DMS153 treated with DMSO at 0.1 percent for 48 hours (cell line): Measurements from ENCODE around the gene SIK3.

Source experiments
- DNase-seq: peaks from one replicate; lab custom pipeline; 2025; ENCODE audit not compliant: unreplicated experiment; lab: John Stamatoyannopoulos, UW

Gene SIK3

DNA sequence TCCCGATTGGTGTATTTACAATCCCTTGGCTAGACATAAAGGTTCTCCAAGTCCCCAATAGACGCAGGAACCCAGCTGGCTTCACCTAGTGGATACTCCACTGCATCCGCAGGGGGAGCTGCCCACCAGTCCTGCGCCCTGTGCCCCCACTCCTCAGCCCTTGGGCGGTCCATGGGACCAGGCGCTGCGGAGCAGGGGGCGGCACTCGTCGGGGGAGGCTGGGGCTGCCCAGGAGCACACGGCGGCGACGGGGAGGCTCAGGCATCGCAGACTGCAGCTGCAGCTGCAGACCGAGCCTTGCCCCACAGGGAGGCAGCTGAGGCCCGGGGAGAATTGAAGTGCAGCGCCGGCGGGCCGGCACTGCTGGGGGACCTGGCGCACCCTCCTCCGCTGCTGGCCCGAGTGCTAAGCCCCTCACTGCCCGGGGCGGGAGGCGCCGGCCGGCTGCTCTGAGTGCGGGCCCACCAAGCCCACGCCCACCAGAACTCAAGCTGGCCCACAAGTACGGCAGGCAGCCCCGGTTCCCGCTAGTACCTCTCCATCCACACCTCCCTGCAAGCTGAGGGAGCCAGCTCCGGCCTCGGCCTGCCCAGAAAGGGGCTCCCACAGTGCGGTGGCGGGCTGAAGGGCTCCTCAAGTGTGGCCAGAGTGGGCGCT, 12.2 kb upstream of the SIK3 start:
- no peak for DNase-seq

DNA sequence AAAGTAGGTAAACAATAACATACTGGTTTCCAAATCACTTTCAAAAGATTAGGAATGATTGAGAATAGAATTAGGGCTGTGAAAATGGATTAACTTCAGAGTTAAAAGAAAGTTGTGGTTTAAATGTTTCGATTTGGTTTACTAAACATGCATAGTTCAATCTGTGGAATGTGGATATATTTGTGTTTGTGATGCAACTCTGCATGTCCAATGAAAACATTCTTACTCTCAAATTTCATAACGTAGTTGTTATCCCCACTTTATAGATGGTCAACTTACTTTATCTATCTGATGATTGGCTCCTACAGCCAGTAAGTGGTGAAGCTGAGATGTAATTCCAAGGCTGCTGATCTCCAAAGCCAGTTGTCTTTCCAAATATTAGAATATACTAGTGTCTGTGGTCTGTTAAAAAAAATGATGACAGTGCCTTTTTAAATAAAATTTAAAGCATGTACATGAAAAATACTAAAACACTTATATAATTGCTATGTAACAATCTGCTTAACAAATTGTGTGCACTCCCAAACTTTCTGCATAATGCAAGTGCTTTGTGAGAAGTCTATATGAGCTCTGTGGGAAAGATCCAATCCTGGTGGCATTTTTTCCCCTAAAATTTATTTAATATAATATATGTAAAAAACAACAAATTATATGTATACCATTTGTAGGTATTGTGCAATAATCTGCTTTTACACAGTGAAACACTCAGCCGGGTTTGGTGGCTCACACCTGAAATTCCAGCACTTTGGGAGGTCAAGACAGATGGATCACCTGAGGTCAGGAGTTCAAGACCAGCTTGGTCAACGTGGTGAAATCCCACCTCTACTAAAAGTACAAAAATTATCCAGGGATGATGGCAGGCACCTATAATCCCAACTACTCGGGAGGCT, 9.7 kb upstream of the SIK3 start:
- DNase-seq: no peak

DNA sequence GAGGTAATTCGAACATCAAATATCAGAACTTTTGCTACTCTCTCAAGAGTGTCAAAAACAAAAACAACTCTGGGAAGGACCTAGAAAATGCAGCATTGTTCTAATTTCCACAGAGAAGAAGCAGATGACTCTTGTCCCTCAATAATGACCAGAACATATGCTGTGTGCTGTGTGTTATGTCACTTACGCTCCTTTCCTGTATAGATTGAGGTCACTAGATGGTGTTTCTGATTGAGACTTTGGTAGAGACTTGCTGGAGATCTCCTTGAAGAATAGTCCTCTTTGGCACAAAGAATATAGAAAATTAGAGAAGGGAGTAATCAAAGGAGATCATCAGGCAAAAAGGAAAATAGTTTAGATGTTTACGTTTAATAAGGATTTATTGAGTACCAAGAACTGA, 2.3 kb upstream of the SIK3 start:
- DNase-seq: no peak

DNA sequence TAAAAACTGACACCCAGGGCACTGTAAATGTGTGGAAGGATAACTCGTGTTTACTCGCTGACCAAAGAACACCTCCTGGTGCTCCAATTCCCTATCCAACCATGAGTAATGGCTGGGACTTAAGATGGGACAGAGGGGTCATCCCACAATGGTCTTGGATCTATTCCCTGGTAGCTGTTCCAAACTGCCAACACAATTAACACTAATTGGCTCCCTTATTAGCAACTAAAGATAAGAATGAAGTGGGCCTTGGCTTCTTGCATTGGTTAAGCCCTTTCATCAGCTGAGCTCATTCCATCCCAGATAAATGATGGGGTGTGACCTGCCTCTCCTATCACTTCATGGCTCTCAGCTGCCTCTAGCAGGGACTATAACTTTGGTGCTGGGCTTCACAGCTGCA, 1.5 kb upstream of the SIK3 start:
- DNase-seq: peak; percentile 6

DNA sequence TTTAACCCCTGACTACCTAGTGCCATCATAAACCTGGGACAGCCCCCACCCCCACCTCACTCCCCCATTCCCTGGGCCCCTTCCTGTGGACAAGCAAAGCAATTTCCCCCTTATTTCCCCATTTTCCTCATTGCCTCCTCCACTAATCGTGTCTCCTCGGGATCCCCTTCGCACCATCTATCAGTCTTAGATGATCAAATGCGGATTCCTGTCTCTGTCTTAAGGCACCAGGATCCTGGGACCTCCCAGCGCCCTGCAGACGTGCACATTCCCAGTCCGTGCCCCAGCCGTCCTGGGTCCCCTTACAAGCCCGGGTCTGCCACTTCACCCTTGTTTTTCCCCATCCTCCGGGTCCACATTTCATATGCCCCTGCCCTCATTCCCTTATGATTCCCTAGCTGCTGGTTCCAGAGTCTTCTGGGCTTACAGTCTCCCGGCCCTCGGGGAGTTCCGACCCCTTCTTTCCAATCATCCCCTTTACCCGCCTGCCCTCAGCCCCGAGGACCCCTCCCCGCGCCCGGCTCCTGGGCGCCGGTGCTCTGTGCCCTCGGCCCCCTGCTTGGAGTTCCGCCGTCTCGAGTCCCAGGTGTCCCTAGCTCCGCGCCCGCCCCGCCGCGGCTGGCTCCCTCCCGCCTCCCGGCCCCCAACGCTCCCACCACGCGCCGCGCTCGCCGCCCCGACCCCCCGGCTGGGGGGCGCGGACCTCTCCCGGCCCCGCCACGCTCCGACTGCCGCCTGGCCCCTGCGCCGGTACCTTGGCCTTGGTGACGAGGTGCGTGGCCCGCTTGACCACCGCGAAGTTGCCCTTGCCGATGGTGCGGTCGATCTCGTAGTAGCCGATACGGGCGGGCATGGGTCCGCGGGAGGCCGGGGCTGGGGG, 599 bp downstream of the SIK3 start:
- no peak for DNase-seq

DNA sequence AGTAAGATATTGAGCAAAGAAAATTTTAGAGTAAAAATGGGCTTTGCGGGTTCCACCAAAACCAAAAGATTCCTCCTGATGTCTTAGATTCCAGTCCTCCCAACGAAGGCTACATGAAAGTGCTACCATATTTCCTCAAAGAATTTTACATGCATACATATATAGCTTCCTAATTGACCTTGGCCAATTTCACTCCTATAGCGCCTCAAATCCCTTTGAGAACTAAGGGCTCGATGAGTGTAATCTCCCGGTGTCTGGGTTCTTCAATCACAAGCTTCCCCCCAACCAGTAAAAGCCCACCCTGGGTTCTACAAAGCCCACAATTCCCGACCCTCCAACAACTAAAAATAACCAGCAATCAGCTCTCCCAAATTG, 1.2 kb downstream of the SIK3 start:
- DNase-seq: no peak

DNA sequence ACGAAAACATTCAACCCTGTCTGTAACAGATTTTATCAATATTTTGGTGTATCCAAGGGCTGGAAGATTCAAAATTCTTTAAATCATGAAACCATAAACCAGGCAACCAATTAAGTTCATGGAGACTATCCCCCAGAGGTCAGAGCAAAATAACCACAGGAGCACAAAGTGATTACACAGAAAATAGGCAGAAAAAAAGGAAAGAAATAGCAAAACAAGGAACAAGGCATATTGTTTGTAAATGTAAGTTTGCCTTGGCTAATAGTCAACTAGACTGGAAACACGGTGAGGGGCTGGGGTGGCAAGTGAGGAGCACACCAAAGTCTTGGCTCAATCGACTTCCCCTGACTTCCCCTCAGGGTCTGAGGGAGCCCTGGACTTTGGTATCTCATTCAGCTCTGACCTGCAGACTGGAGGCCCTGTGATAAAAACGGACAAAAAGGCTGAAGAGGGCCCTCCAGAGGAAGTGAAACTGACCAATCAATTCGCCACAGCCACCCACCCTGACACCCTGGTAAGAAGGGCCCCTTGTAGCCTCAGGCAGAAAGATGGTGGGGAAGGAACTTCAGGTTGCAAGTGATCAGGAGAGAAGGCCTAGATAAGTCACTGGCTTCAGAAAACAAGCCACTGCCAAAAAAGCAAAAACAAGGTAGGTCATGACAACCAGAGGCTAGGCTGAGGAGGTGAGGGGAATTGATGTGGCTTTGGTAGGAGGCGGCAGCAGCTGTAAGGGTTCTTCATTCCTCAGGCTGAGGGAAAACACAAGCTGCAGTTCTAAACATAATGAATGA, 1.8 kb downstream of the SIK3 start:
- DNase-seq: no peak

DNA sequence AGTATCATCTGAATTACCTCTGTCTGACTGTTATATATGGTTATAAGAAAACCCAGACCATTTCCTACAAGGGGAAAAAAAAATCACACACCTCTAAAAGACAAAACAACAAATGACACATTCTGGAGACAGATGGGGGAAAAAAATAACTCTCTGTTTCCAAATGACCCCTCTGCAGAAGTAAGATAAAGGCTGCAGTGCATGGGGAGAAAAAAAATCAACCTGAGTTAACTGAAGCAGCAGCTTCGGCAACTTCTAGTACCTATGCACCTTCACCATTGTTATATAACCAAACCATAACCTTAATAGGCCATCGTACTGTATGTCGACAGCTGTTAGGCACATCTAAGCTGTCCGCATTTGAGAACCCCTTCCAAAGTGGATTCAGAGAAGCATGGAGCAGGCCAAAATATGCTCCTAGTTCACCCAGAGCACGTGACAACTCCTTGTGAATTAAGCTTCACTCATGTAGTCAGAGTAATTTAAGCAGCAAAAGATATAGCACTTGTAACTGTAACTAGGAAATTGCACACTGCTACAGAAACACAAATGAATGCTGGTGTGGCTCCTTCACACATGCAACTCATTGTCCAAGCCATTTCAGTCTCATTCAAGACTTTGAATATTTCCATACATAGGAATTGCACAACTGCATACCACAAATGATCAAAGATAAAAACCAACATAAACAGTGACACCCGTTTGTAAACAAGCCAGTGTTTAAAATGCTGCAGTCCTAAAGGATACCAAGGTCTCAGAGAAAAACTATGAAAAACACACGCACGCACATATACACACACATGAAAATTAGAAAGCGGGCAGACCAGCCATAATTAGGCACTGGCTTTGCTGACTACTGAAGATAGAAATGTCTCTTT, 2.7 kb downstream of the SIK3 start:
- no peak for DNase-seq

DNA sequence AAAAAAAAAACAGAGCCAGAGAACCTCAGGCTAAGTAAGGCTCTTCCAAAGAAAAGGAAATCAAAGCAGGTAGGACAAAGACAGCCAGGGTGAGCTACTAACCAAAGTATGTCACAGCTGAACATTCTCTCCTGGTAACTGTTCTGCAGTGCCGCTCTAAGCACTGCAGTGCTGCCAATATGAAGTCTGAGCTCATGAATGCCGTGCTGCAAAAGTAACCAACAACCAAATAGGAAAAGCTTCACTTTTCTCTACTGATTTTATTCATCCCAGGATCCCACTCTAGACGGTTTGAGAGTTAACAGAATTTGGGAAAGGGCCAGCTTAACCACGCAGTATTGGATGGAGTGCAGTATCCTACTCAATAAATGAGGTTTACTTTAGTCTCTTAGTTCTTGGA, 3.5 kb downstream of the SIK3 start:
- no peak for DNase-seq

DNA sequence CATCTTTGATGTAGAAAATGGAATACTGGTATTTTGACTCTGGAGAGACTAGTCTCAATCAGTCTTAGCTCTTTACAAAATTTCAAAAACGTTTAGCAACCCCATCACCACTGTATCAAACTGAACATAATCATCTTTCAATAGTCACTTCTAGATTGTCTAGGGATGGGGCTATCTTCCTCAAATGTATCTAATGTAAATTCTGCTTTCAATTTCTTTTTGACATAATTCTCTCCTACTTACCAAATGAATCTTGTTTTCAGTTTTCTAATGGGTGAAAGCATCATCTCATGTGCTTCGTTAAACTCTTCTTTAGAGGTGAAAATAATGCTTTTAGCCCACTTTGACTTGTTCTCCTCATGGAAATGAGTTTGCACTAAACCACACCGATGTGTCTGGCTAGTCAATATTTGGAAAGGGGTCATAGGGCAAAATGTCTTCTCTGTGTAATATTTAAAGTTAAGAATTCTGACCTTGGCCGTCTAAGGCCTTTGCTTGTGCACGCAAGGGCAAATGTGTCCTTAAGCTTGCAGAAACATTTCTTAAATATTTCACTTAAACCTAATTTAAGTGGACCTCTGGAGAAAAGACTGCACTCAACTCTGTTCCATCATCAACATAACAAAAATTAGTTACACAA, 5.2 kb downstream of the SIK3 start:
- no peak for DNase-seq

DNA sequence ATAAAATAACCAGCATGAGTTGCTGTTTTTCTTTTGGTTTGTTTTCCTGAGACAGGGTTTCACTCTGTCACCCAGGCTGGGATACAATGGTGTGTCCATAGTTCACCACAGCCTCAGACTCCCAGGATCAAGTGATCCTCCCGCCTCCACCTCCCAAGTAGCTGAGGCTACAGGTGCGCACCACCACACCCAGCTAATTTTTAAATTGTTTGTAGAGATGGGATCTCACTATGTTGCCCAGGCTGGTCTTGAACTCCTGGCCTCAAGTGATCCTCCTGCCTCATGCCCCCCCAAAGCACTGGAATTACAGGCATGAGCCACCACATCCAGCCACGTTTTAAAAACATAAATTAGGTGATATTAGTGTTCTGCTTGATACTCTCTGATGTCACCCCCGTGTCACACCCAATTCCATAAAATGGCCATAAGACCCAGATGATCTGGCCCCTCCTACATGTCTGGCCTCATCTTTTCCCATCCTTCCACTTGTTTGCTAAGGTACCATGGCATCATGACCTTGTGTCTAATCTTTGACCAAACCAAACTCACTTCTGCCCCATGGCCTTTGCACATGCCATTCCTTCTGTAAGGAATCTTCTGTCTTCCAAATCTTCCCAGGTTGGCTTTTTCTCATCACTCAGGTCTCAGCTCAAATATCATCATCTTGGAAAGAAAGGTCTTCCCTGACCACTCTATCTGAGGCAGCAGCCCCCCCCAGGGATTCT, 6.3 kb downstream of the SIK3 start:
- no peak for DNase-seq

DNA sequence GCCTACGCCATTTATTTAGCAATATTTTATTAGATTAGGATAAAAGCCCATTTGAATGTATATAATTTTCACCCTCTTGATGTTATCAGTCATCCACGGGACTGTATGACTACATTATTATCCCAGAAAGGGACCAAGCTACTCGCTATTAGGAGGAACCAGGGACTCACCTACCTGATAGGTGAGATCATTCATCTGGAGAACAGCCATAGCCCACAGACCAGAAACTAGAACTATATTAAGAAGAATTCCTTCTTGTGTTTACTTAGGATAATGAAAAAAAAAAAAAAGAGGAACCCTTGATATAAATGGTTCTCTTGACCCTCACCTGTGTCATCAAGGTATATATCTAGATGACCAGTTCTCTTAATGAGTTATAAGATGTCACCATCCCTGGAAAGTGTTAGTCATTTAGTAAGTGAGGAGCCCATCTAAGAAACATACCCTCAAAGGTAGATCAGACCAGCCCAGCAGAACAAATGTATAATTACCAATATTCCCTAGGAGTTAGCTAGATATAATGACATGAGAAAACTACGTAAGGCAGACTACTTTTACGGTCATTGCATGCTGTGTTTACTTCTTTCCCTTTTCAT, 8.0 kb downstream of the SIK3 start:
- no peak for DNase-seq

DNA sequence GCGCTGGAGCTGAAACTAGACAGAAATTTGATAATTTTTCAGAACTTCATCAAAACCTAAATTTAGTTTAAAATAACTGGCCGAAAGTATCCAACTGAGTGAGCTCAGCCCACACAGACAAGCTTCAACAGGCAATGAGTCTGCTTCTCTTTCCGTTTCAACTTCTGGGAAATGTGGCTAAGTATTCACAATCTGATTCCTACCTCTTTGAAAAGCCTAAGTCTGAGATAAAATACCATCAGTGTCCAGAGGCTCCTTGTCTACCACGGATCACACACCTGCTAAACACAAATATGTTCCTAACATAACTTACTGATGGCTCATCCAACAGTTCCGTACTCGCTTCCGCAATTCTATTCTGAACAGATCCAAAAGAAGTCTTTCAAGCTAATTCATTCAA, 8.5 kb downstream of the SIK3 start:
- DNase-seq: no peak

DNA sequence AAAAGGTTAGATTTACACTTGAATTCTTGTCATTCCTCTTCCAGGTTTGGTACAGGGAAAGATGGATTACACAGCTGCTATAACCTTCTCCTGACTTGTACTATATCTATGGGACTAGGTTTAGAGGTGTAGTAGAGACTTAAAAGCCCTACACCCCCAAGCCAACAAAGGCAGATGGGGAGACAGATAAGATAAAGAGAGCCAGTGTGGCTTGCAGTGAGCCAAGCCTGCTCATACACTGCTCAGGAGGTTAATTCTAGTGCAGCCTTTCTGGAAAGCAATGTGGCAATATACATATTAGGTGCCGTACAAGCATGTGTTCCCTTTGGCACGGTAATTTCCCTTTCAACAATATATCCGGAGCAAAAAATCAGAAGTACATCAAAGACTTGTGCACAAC, 10.8 kb downstream of the SIK3 start:
- DNase-seq: no peak

DNA sequence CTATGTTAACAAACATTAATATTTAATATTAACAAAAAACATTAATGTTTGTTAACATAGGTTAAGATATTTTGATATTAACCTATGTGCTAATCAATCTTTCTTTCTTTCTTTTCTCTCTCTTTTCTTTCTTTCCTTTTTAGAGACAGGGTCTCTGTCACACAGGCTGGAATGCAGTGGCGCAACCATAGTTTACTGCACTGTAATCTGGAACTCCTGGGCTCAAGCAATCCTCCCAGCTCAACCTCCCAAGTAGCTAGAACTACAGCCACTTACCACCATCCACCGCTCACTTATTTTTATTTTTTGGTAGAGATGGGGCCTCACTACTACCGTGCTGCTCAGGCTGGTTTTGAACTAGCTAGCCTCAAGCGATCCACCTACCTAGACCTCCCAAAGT, 13.2 kb downstream of the SIK3 start:
- no peak for DNase-seq

DNA sequence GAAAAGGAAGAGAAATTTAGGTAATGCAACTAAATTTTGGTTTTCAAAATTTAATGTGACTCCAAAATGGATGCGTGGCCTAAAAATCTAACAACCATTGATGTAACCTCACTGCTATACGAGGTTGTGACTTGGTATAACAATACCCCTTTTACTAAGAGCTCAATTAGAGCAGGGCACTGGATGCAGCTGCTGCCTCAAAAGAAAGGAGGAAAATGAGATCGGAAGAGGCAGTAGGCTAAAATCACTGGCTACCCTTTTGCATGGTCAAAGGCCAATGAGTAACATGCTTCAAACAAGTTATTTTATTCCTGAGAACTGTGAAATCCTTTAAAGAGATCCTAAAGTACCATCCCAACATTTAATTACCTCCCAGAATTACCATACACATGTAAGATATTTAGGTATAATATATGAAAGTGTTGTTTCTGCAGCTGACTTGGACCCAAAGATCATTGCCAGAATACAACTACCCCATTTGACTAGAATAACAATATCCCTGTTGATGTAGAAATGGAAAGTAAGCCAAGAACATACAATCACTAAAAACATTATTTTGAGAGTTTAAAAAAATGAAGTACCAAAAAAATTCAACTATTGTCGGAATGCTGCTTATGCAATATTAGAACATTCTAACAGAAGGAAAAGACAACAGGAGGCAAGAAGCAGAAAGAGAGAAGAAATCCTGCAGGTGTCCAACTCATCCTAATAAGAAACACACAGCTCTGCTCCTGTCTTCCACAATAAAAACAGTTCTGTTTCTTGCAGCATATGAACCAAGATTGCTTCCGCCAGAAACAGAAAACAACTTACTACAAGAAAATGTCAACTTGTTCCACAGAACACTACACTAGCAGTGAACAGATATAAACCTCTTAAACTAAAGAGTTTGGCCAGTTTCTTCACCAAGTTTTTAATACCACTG, 15.0 kb downstream of the SIK3 start:
- no peak for DNase-seq

DNA sequence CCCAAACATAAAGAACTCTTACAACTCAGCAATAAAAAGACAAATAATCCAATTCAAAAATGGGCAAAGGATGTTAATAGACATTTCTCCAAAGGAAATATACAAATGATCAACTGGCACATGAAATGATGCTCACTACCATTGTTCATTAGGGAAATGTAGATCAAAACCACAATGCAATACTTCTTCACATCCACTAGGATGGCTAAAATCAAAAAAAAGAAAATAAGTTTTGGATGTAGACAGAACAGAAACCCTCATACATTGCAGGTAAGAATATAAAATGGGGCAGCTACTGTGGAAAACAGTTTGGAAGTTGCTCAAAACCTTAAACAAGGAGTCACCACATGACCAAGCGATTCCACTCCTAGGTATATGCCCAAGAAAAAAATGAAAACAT, 16.3 kb downstream of the SIK3 start:
- no peak for DNase-seq
